SK-N-MC (cell line): Measurements from ENCODE around the gene NAA60.

ENCODE experiments used
- EZH2 ChIP-seq: fragments of 200-600 bp; sonication (generic); IDR thresholded peaks from one replicate; pipeline ENCODE4 v1.6.1; 2017; ENCODE audit warnings: antibody characterized with exemption
- POLR2AphosphoS5 ChIP-seq: IDR thresholded peaks from 2 replicates; pipeline ENCODE4 v1.6.1; 2012; ENCODE audit warnings: mild to moderate bottlenecking, low read depth, low read length, borderline replicate concordance

- TF ChIP-seq EZH2 (no peak), POLR2AphosphoS5 (no peak)
Observed at GRCh38 chr16:3461151-3461550, 17.7 kb downstream of the NAA60 start.
